ENCODE data around the gene RNF111.
A peak's percentile ranks its signal among the peaks of the same experiment; 100 is the strongest.
"Not testable (repeated sequence)": the region's sequence is repeated elsewhere in the genome, so short reads cannot be mapped to it uniquely, and the experiment has no call there.

The RNF111 gene

GRCh38 chr15:59059076-59059597 is 71.7 kb downstream of the RNF111 start:
- DNase-seq (ENCODE audit: low read depth in 2 of 2), result no peak

- no peak for DNase-seq (ENCODE audit: low read depth in 2 of 2)
These were observed 72.9 kb downstream of the RNF111 start for GRCh38 chr15:59060348-59060747.

GRCh38 chr15:59063042-59063441 is 75.6 kb downstream of the RNF111 start:
- DNase-seq (ENCODE audit: low read depth in 2 of 2), result no peak

- DNase-seq (ENCODE audit: low read depth in 2 of 2), result no peak
These were observed 82.0 kb downstream of the RNF111 start for GRCh38 chr15:59069430-59069829.

GRCh38 chr15:59074607-59075006 is 87.1 kb downstream of the RNF111 start:
- no peak for DNase-seq (ENCODE audit: low read depth in 2 of 2)

GRCh38 chr15:59087731-59088130 is 100.3 kb downstream of the RNF111 start:
- no peak for DNase-seq (ENCODE audit: low read depth in 2 of 2)

GRCh38 chr15:59094077-59094476 is 106.6 kb downstream of the RNF111 start:
- no peak for DNase-seq (ENCODE audit: low read depth in 2 of 2)

- DNase-seq (ENCODE audit: low read depth in 2 of 2), result no peak
These were observed 109.0 kb downstream of the RNF111 start for GRCh38 chr15:59096429-59096828.

- DNase-seq (ENCODE audit: low read depth in 2 of 2), result no peak
These were observed 111.8 kb downstream of the RNF111 start for GRCh38 chr15:59099162-59099685.

- no peak for DNase-seq (ENCODE audit: low read depth in 2 of 2)
These were observed 117.1 kb downstream of the RNF111 start for GRCh38 chr15:59104602-59104911.

GRCh38 chr15:59104912-59105732 is 117.7 kb downstream of the RNF111 start, which contains the start of gene CCNB2:
Gene CCNB2 (plus strand): TSS chr15:59105146. CDS start chr15:59105269, 123 bp downstream.
- peak; percentile 82 to 83 for DNase-seq (ENCODE audit: low read depth in 2 of 2)

GRCh38 chr15:59105854-59106253 is 118.4 kb downstream of the RNF111 start:
- no peak for DNase-seq (ENCODE audit: low read depth in 2 of 2)

- no peak for DNase-seq (ENCODE audit: low read depth in 2 of 2)
These were observed 123.8 kb downstream of the RNF111 start for GRCh38 chr15:59111251-59111650.

GRCh38 chr15:59115047-59115446 is 127.6 kb downstream of the RNF111 start:
- DNase-seq (ENCODE audit: low read depth in 2 of 2), result no peak

GRCh38 chr15:59116141-59116540 is 128.7 kb downstream of the RNF111 start:
- no peak for DNase-seq (ENCODE audit: low read depth in 2 of 2)

- DNase-seq (ENCODE audit: low read depth in 2 of 2), result no peak
These were observed 129.3 kb downstream of the RNF111 start for GRCh38 chr15:59116771-59117170.

GRCh38 chr15:59119625-59120024 is 132.2 kb downstream of the RNF111 start:
- no peak for DNase-seq (ENCODE audit: low read depth in 2 of 2)

GRCh38 chr15:59120937-59121336 is 133.5 kb downstream of the RNF111 start:
- no peak for DNase-seq (ENCODE audit: low read depth in 2 of 2)

GRCh38 chr15:59124261-59124660 is 136.8 kb downstream of the RNF111 start:
- no peak for DNase-seq (ENCODE audit: low read depth in 2 of 2)

- not testable (repeated sequence) for DNase-seq (ENCODE audit: low read depth in 2 of 2)
These were observed 138.2 kb downstream of the RNF111 start for GRCh38 chr15:59125683-59126082.

- not testable (repeated sequence) for DNase-seq (ENCODE audit: low read depth in 2 of 2)
These were observed 139.8 kb downstream of the RNF111 start for GRCh38 chr15:59127255-59127654.

- DNase-seq (ENCODE audit: low read depth in 2 of 2), result no peak
These were observed 144.0 kb downstream of the RNF111 start for GRCh38 chr15:59131456-59131855.

- no peak for DNase-seq (ENCODE audit: low read depth in 2 of 2)
These were observed 144.6 kb downstream of the RNF111 start for GRCh38 chr15:59131969-59132562.

All from fibroblast of skin of left quadriceps (primary cell).